HepG2 (cell line): ENCODE measurements around the gene RASGRF1. TPM values are rescaled to one million over a fixed set of nuclear protein-coding genes. Genes with fewer than 3 reads are reported as not detected.

Source experiments
- ATAC-seq: fragments of 200-7000 bp; cut with Tn5 transposase; 3 replicates; pipeline ENCODE4 v1.9.1; 2020; ENCODE audit warnings: mild to moderate bottlenecking, moderate library complexity
- BruUV-seq: library from RNA; stranded (reverse); fragments of 400-500 nt; replicated peaks from 2 replicates; lab custom pipeline; 2021; lab: Mats Ljungman, UMichigan
- CTCF ChIA-PET: fragments of 300-600 bp; formaldehyde crosslinking; extraction: SDS; loops from one replicate; lab custom pipeline; 2021; ENCODE audit warnings: low total read pairs, inconsistent platforms, low intra/inter-chr PET ratio; lab: Yijun Ruan, JAX
- POLR2A ChIA-PET: fragments of 350-600 bp; sonication (Branson Sonifier 250); formaldehyde crosslinking; loops from one replicate; lab custom pipeline; 2020; ENCODE audit warnings: antibody characterized with exemption, inconsistent platforms; lab: Yijun Ruan, JAX
- DNase-seq: peaks from one replicate; pipeline ENCODE4 v3.0.0-alpha.2; 2015; ENCODE audit warnings: low spot score
- FAIRE-seq: peaks from 3 replicates; lab custom pipeline; 2011; peaks lifted over from hg19 to GRCh38; lab: Jason Lieb, UNC
- H2AFZ ChIP-seq: one replicate; pipeline ENCODE4 v1.6.1; 2011; ENCODE audit warnings: low read length, inconsistent platforms
- H3K27ac ChIP-seq: fragments of 300-600 bp; 3 replicates; pipeline ENCODE4 v1.8.0; 2011; ENCODE audit warnings: mixed run types, mild to moderate bottlenecking, mixed read lengths, low read length, inconsistent platforms; ENCODE audit not compliant: insufficient read depth; ENCODE audit errors: extremely low read length
- H3K27me3 ChIP-seq, 2 experiments: fragments of 200-600 bp in 1 of 2; 2 replicates in 1 of 2; 3 replicates in 1 of 2; pipeline versions ENCODE4 v1.6.0 to v1.8.0; 2011; ENCODE audit warnings: low read length in 2 of 2, mild to moderate bottlenecking in 2 of 2, moderate library complexity in 2 of 2, inconsistent platforms in 1 of 2; ENCODE audit not compliant: insufficient read depth in 2 of 2, control insufficient read depth in 1 of 2
- H3K36me3 ChIP-seq, 2 experiments: fragments of 200-600 bp in 1 of 2; replicated peaks in 1 of 2; 2 replicates in 1 of 2; 3 replicates in 1 of 2; pipeline versions ENCODE4 v1.5.1 to v1.8.0; 2011; ENCODE audit warnings: low read length in 2 of 2, inconsistent platforms in 1 of 2; ENCODE audit not compliant: insufficient read depth in 2 of 2, control insufficient read depth in 1 of 2
- H3K4me1 ChIP-seq: 2 replicates; pipeline ENCODE4 v1.5.1; 2012; ENCODE audit warnings: low read length, inconsistent platforms; ENCODE audit not compliant: insufficient read depth
- H3K4me2 ChIP-seq: 2 replicates; pipeline ENCODE4 v1.6.0; 2011; ENCODE audit warnings: low read depth, low read length, inconsistent platforms
- H3K4me3 ChIP-seq, 3 experiments: fragments of 200-600 bp in 1 of 3; sonication (generic), shearing (Covaris generic) in 1 of 3; replicated peaks in 1 of 3; 2 replicates each; pipeline ENCODE4 v1.5.1; 2011 to 2016; ENCODE audit warnings: low read length in 3 of 3, inconsistent platforms in 2 of 3, low read depth in 2 of 3, mild to moderate bottlenecking in 2 of 3, control low read depth in 1 of 3, mixed read lengths in 1 of 3; ENCODE audit not compliant: insufficient read depth in 1 of 3
- H3K79me2 ChIP-seq: one replicate; pipeline ENCODE4 v1.6.1; 2011; ENCODE audit warnings: low read length, inconsistent platforms; ENCODE audit not compliant: insufficient read depth
- H3K9ac ChIP-seq: 2 replicates; pipeline ENCODE4 v1.6.0; 2011; ENCODE audit warnings: mild to moderate bottlenecking, low read depth, low read length, inconsistent platforms; ENCODE audit not compliant: insufficient read depth
- H3K9me3 ChIP-seq: 2 replicates; pipeline ENCODE4 v1.5.1; 2012; ENCODE audit warnings: mild to moderate bottlenecking, low read length
- H4K20me1 ChIP-seq: 2 replicates; pipeline ENCODE4 v1.6.0; 2011; ENCODE audit warnings: inconsistent platforms, mild to moderate bottlenecking, low read length, moderate library complexity; ENCODE audit not compliant: insufficient read depth
- GPN1 ChIP-seq: sonication (generic); formaldehyde crosslinking; IDR thresholded peaks from 2 replicates; pipeline ENCODE4 v1.5.1; 2020; ENCODE audit warnings: missing genetic modification reagents, borderline replicate concordance
- GTF2F1 ChIP-seq: fragments of 150-350 bp; IDR thresholded peaks from 2 replicates; pipeline ENCODE4 v1.6.1; 2014; ENCODE audit warnings: low read length
- HNRNPLL ChIP-seq: fragments of 200-400 bp; formaldehyde crosslinking; IDR thresholded peaks from 2 replicates; pipeline ENCODE4 v1.6.1; 2017; ENCODE audit warnings: mild to moderate bottlenecking, low read depth, low read length; ENCODE audit not compliant: poor library complexity, severe bottlenecking
- KLF6 ChIP-seq: IDR thresholded peaks from 2 replicates; pipeline ENCODE4 v1.8.0; 2016; ENCODE audit warnings: missing biosample characterization, missing genetic modification reagents
- PHF20 ChIP-seq: sonication (generic); formaldehyde crosslinking; IDR thresholded peaks from 2 replicates; pipeline ENCODE4 v1.5.0; 2020; ENCODE audit warnings: mild to moderate bottlenecking, missing genetic modification reagents
- ZNF563 ChIP-seq: sonication (generic); formaldehyde crosslinking; IDR thresholded peaks from 2 replicates; pipeline ENCODE4 v1.8.0; 2022; ENCODE audit warnings: mild to moderate bottlenecking, moderate library complexity, missing genetic modification reagents
- ZSCAN25 ChIP-seq: sonication (generic); formaldehyde crosslinking; IDR thresholded peaks from 2 replicates; pipeline ENCODE4 v1.8.0; 2022; ENCODE audit warnings: mild to moderate bottlenecking, missing genetic modification reagents
- WGBS: methylation state at CpG from one replicate; pipeline ENCODE4 v1.1.6; 2017; ENCODE audit warnings: low lambda C conversion rate; 5-methylcytosine and 5-hydroxymethylcytosine counted together
- in situ Hi-C: cut with HindIII; loops from 2 replicates; pipeline ENCODE4 v1.10.0; 2017; ENCODE audit warnings: low pct_unique_long_range_greater_than_20kb; ENCODE audit not compliant: extremely low pct_ligation_motif_present
- intact Hi-C: fragments of 100-400 bp; cut with micrococcal nuclease; formaldehyde crosslinking; loops from one replicate; pipeline ENCODE4 v1.10.0; 2022; ENCODE audit not compliant: unreplicated experiment
- polyA plus RNA-seq, 8 experiments: library from polyadenylated mRNA; depleted of rRNA in 3 of 8; stranded (reverse) in 7 of 8; unstranded in 1 of 8; fragments of >200 nt; fragmentation: Illumina TruSeq in 4 of 8; extraction: Trizol in 4 of 8; gene quantifications; 2 replicates each; pipeline versions ENCODE4 v1.2.1 to v1.2.3, GENCODE V29; 2011 to 2016; ENCODE audit warnings: low read depth in 4 of 8, missing spikeins in 1 of 8, mixed read lengths in 1 of 8; ENCODE audit not compliant: insufficient read depth in 1 of 8
- total RNA-seq, 5 experiments: library from RNA; depleted of rRNA; stranded (reverse); fragments of >200 nt; fragmentation: Illumina TruSeq; extraction: Trizol; gene quantifications; 2 replicates each; pipeline ENCODE4 v1.2.3, GENCODE V29; 2016; ENCODE audit warnings: low read depth in 1 of 5
- TF ChIP-seq, protein P1 (sequence below): IDR thresholded peaks from 2 replicates; pipeline ENCODE4 v1.6.1; 2016; ENCODE audit warnings: low read depth, control low read depth
- TF ChIP-seq, protein P2 (sequence below): sonication (generic); formaldehyde crosslinking; IDR thresholded peaks from 2 replicates; pipeline ENCODE4 v1.4.0; 2020; ENCODE audit warnings: missing genetic modification reagents
- TF ChIP-seq, protein P3 (sequence below): sonication (generic); formaldehyde crosslinking; IDR thresholded peaks from 2 replicates; pipeline ENCODE4 v1.4.0; 2020; ENCODE audit warnings: mild to moderate bottlenecking, missing genetic modification reagents

The RASGRF1 gene
- total and polyA plus RNA-seq, 2 of the 13 experiments (the other 11 are each of a cell fraction or from before 2014, with no cell fraction given): 0.55 to 3.0 TPM

DNA sequence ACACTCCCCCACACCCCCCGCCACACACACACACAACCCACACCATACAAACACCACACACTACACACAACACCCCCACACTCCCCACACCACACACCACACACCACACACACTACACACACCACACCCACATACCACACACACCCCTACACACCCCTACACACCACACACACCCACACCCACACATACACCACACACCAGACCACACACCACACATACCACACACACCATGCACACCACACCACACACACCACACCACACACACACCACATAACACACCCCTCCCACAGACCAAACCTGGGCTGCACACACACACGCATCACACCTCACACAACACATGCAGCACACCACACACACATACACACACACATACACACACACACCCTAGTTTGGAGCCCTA lies 1.8 kb upstream of the RASGRF1 start (continued):
- TF ChIP-seq, protein P1, sequence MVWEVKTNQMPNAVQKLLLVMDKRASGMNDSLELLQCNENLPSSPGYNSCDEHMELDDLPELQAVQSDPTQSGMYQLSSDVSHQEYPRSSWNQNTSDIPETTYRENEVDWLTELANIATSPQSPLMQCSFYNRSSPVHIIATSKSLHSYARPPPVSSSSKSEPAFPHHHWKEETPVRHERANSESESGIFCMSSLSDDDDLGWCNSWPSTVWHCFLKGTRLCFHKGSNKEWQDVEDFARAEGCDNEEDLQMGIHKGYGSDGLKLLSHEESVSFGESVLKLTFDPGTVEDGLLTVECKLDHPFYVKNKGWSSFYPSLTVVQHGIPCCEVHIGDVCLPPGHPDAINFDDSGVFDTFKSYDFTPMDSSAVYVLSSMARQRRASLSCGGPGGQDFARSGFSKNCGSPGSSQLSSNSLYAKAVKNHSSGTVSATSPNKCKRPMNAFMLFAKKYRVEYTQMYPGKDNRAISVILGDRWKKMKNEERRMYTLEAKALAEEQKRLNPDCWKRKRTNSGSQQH (CRISPR knock-in tag): no peak

DNA sequence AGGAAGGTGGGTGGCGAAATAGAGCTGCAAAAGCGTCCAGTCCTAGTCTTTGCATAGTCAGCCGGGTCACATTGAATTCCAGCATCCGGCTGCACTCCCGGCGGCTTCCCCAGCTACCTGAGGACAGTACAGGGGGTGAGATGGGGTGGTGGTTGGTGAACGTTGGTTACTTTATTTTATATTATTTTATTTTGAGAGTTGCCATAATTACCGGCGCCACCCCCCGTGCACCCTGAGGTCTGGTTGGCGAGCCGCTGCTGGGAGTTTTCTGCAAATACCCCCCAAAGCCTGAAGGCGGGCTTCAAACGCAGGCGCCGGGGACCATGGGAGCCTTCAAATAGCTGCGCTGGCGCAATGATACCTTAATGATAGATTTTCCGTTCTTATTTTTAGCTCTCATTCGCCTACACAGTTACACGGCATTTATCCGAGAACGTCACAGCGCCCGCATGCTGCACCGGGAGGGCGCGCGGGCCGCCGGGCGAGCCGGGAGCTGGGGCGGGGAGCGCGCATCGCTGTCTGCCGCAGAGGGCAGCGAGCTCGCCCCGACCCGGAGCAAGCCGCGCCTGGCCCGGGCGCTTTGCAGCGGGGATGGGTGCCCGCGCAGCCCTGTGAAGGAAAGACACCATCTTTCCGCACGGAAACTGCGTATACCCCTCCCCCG lies 756 bp upstream of the RASGRF1 start:
- peaks cover 2 to 52% of the 10 kb centered on the region in 2 experiments for H3K27me3 ChIP-seq
- H3K9ac ChIP-seq: no peak overlapping the region
- 8% methylated on average over 34 of the region's 53 CpGs for WGBS
- FAIRE-seq (no peak), DNase-seq (no peak), ATAC-seq (peak; percentile 71)
- no peaks in the 10 kb centered on the region; the same call in 1 of the 2 replicates for H4K20me1 ChIP-seq
- peak overlapping the region; percentile 7; the same call in 1 of the 2 replicates for H3K4me2 ChIP-seq
- intact Hi-C loops (no loop called here), in situ Hi-C loops (no loop called here)
- BruUV-seq: no TSS peak
- CTCF ChIA-PET: no interaction called here
- H3K27ac ChIP-seq: no peak overlapping the region
- H3K36me3 ChIP-seq: no peaks in the 10 kb centered on the region
- H2AFZ ChIP-seq: no peak overlapping the region
- no peak overlapping the region for H3K4me3 ChIP-seq
- POLR2A ChIA-PET: no interaction called here
- no peaks in the 10 kb centered on the region for H3K79me2 ChIP-seq
- H3K4me1 ChIP-seq: peaks cover 10% of the 10 kb centered on the region; the same call in 1 of the 2 replicates
- TF ChIP-seq, protein P2, sequence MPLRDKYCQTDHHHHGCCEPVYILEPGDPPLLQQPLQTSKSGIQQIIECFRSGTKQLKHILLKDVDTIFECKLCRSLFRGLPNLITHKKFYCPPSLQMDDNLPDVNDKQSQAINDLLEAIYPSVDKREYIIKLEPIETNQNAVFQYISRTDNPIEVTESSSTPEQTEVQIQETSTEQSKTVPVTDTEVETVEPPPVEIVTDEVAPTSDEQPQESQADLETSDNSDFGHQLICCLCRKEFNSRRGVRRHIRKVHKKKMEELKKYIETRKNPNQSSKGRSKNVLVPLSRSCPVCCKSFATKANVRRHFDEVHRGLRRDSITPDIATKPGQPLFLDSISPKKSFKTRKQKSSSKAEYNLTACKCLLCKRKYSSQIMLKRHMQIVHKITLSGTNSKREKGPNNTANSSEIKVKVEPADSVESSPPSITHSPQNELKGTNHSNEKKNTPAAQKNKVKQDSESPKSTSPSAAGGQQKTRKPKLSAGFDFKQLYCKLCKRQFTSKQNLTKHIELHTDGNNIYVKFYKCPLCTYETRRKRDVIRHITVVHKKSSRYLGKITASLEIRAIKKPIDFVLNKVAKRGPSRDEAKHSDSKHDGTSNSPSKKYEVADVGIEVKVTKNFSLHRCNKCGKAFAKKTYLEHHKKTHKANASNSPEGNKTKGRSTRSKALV: peak; percentile 80
- no peak for TF ChIP-seq GTF2F1
- TF ChIP-seq KLF6: no peak
- no peak for TF ChIP-seq PHF20 (CRISPR knock-in tag)
- TF ChIP-seq ZNF563 (CRISPR knock-in tag): no peak
- TF ChIP-seq ZSCAN25 (CRISPR knock-in tag): no peak
- TF ChIP-seq, protein P3, sequence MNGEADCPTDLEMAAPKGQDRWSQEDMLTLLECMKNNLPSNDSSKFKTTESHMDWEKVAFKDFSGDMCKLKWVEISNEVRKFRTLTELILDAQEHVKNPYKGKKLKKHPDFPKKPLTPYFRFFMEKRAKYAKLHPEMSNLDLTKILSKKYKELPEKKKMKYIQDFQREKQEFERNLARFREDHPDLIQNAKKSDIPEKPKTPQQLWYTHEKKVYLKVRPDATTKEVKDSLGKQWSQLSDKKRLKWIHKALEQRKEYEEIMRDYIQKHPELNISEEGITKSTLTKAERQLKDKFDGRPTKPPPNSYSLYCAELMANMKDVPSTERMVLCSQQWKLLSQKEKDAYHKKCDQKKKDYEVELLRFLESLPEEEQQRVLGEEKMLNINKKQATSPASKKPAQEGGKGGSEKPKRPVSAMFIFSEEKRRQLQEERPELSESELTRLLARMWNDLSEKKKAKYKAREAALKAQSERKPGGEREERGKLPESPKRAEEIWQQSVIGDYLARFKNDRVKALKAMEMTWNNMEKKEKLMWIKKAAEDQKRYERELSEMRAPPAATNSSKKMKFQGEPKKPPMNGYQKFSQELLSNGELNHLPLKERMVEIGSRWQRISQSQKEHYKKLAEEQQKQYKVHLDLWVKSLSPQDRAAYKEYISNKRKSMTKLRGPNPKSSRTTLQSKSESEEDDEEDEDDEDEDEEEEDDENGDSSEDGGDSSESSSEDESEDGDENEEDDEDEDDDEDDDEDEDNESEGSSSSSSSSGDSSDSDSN (CRISPR knock-in tag): peak; percentile 49; the same call in 1 of the 2 replicates
- TF ChIP-seq GPN1 (CRISPR knock-in tag): no peak
- TF ChIP-seq HNRNPLL: peak; percentile 81
- H3K9me3 ChIP-seq: no peaks in the 10 kb centered on the region
